Stimulated activated CD4-positive, alpha-beta T cell treated with anti-CD3 and anti-CD28 coated beads, Interleukin-15, amount 100 ng/mL, for 48 hours (primary cell): ENCODE results near the gene SCNN1G.
A peak's percentile ranks its signal among the peaks of the same experiment; 100 is the strongest.

Experiments used
- DNase-seq, 2 donors: peaks; one replicate each; pipeline ENCODE4 v3.0.0-alpha.2; 2020; ENCODE audit warnings: low read depth in 2 of 2

Gene SCNN1G

GRCh38 chr16:23152386-23153178 lies 30.0 kb upstream of the SCNN1G start:
- no peak for DNase-seq

GRCh38 chr16:23155445-23156049 lies 27.0 kb upstream of the SCNN1G start:
- DNase-seq, result no peak

- no peak for DNase-seq
Measured at GRCh38 chr16:23156110-23156509, 26.4 kb upstream of the SCNN1G start.

- DNase-seq, result no peak
Measured at GRCh38 chr16:23156946-23157460, 25.5 kb upstream of the SCNN1G start.

- DNase-seq, result no peak
Measured at GRCh38 chr16:23158114-23158513, 24.4 kb upstream of the SCNN1G start.

- no peak for DNase-seq
Measured at GRCh38 chr16:23160082-23160481, 22.5 kb upstream of the SCNN1G start.

GRCh38 chr16:23160574-23160973 lies 22.0 kb upstream of the SCNN1G start:
- no peak for DNase-seq

GRCh38 chr16:23163921-23164320 lies 18.6 kb upstream of the SCNN1G start:
- DNase-seq, result no peak

GRCh38 chr16:23164736-23165135 lies 17.8 kb upstream of the SCNN1G start:
- no peak for DNase-seq

GRCh38 chr16:23172583-23172982 lies 10.0 kb upstream of the SCNN1G start:
- DNase-seq, result no peak

GRCh38 chr16:23172994-23173393 lies 9.6 kb upstream of the SCNN1G start:
- DNase-seq, result no peak

- no peak for DNase-seq
Measured at GRCh38 chr16:23174622-23175021, 7.9 kb upstream of the SCNN1G start.

GRCh38 chr16:23175651-23176050 lies 6.9 kb upstream of the SCNN1G start:
- no peak for DNase-seq

GRCh38 chr16:23181506-23181905 lies 1.0 kb upstream of the SCNN1G start:
- no peak for DNase-seq

GRCh38 chr16:23182206-23182678 lies 303 bp upstream of the SCNN1G start:
- peak; percentile 56 to 69 for DNase-seq

- no peak for DNase-seq
Measured at GRCh38 chr16:23183543-23183862, 958 bp downstream of the SCNN1G start.

GRCh38 chr16:23185656-23186055 lies 3.1 kb downstream of the SCNN1G start:
- DNase-seq, result no peak

- no peak for DNase-seq
Measured at GRCh38 chr16:23186171-23186570, 3.6 kb downstream of the SCNN1G start.

- DNase-seq, result no peak
Measured at GRCh38 chr16:23187341-23187740, 4.8 kb downstream of the SCNN1G start.

GRCh38 chr16:23188911-23189310 lies 6.4 kb downstream of the SCNN1G start:
- no peak for DNase-seq

- no peak for DNase-seq
Measured at GRCh38 chr16:23194497-23195221, 12.1 kb downstream of the SCNN1G start.

- no peak for DNase-seq
Measured at GRCh38 chr16:23195366-23195978, 12.9 kb downstream of the SCNN1G start.
